Endothelial cell of umbilical vein (primary cell): Measurements from ENCODE around the gene DUSP16. TPM values are rescaled to one million over a fixed set of nuclear protein-coding genes. Genes with fewer than 3 reads are reported as not detected.

Experiments
- BruUV-seq: library from RNA; stranded (reverse); fragments of 400-500 nt; replicated peaks from 2 replicates; lab custom pipeline; 2021; lab: Mats Ljungman, UMichigan
- CTCF ChIA-PET: fragments of 300-600, 350-600 bp; sonication (Branson Sonifier 250); formaldehyde crosslinking; loops from one replicate; lab custom pipeline; 2021; ENCODE audit warnings: antibody characterized with exemption, inconsistent platforms; lab: Charles Lee
- POLR2A ChIA-PET: fragments of 300-600, 350-600 bp; sonication (Branson Sonifier 250); formaldehyde crosslinking; loops from one replicate; lab custom pipeline; 2021; ENCODE audit warnings: antibody characterized with exemption, inconsistent platforms; lab: Charles Lee
- DNase-seq: peaks from one replicate; pipeline ENCODE4 v3.0.0-alpha.2; 2011; ENCODE audit warnings: low read depth, low spot score
- FAIRE-seq: peaks from 2 replicates; lab custom pipeline; 2011; peaks lifted over from hg19 to GRCh38; lab: Jason Lieb, UNC
- H2AFZ ChIP-seq: 2 replicates; pipeline ENCODE4 v1.6.0; 2012; ENCODE audit warnings: low read depth, low read length, control low read depth, inconsistent platforms
- H3K27ac ChIP-seq: 2 replicates; pipeline ENCODE4 v1.5.1; 2011; ENCODE audit warnings: low read depth, mild to moderate bottlenecking, control low read depth, low read length, moderate library complexity; ENCODE audit not compliant: insufficient read depth
- H3K27me3 ChIP-seq, 2 experiments: 2 replicates each; pipeline versions ENCODE4 v1.6.0 to v1.6.1; 2011; ENCODE audit warnings: low read length in 2 of 2, mixed read lengths in 1 of 2; ENCODE audit not compliant: control insufficient read depth in 2 of 2, insufficient read depth in 2 of 2
- H3K36me3 ChIP-seq, 2 experiments: 2 replicates in 1 of 2; 3 replicates in 1 of 2; pipeline ENCODE4 v1.5.1; 2011; ENCODE audit warnings: low read length in 2 of 2, mild to moderate bottlenecking in 1 of 2, moderate library complexity in 1 of 2; ENCODE audit not compliant: control insufficient read depth in 2 of 2, insufficient read depth in 2 of 2; ENCODE audit errors: extremely low read depth in 1 of 2
- H3K4me1 ChIP-seq: 3 replicates; pipeline ENCODE4 v1.5.1; 2011; ENCODE audit warnings: mild to moderate bottlenecking, low read length; ENCODE audit not compliant: control insufficient read depth, insufficient read depth; ENCODE audit errors: extremely low read depth
- H3K4me2 ChIP-seq: 2 replicates; pipeline ENCODE4 v1.6.1; 2011; ENCODE audit warnings: low read length, control low read depth, mixed read lengths; ENCODE audit not compliant: insufficient read depth
- H3K4me3 ChIP-seq, 3 experiments: fragments of 200-600 bp in 1 of 3; sonication (generic), shearing (Covaris generic) in 1 of 3; replicated peaks in 1 of 3; 2 replicates each; pipeline ENCODE4 v1.5.1; 2011 to 2016; ENCODE audit warnings: control low read depth in 3 of 3, low read length in 3 of 3, mild to moderate bottlenecking in 2 of 3, inconsistent platforms in 1 of 3, low read depth in 1 of 3, moderate library complexity in 1 of 3; ENCODE audit not compliant: insufficient read depth in 1 of 3
- H3K79me2 ChIP-seq: 2 replicates; pipeline ENCODE4 v1.6.0; 2012; ENCODE audit warnings: low read length, inconsistent platforms; ENCODE audit not compliant: control insufficient read depth, insufficient read depth
- H3K9ac ChIP-seq: replicated peaks from 2 replicates; pipeline ENCODE3; 2011; ENCODE audit warnings: low read length, control low read depth; ENCODE audit not compliant: insufficient read depth; ENCODE audit errors: extremely low read depth
- H3K9me1 ChIP-seq: replicated peaks from 3 replicates; pipeline ENCODE4 v1.6.0; 2011; ENCODE audit warnings: mild to moderate bottlenecking, low read length; ENCODE audit not compliant: control insufficient read depth, insufficient read depth; ENCODE audit errors: extremely low read depth
- H3K9me3 ChIP-seq: replicated peaks from 2 replicates; pipeline ENCODE4 v1.5.1; 2012; ENCODE audit warnings: low read length, inconsistent platforms; ENCODE audit not compliant: control insufficient read depth, insufficient read depth
- H4K20me1 ChIP-seq: replicated peaks from 2 replicates; pipeline ENCODE3; 2011; ENCODE audit warnings: mild to moderate bottlenecking, low read length; ENCODE audit not compliant: control insufficient read depth, insufficient read depth; ENCODE audit errors: extremely low read depth
- EZH2 ChIP-seq: IDR thresholded peaks from 2 replicates; pipeline ENCODE4 v1.6.1; 2012; ENCODE audit warnings: borderline replicate concordance, low read depth, mild to moderate bottlenecking, moderate library complexity, low read length, inconsistent platforms; ENCODE audit not compliant: severe bottlenecking
- FOS ChIP-seq: IDR thresholded peaks from 2 replicates; pipeline ENCODE4 v1.6.1; 2011; ENCODE audit warnings: mild to moderate bottlenecking, low read length, moderate library complexity, borderline replicate concordance; ENCODE audit not compliant: insufficient read depth
- GATA2 ChIP-seq: IDR thresholded peaks from 2 replicates; pipeline ENCODE4 v1.7.0; 2011; ENCODE audit warnings: low read depth, mild to moderate bottlenecking, moderate library complexity, mixed read lengths, low read length; ENCODE audit not compliant: insufficient read length, insufficient read depth
- JUN ChIP-seq: IDR thresholded peaks from 2 replicates; pipeline ENCODE4 v1.6.1; 2011; ENCODE audit warnings: borderline replicate concordance, low read depth; ENCODE audit not compliant: insufficient read length, insufficient read depth
- MYC ChIP-seq: IDR thresholded peaks from one replicate; pipeline ENCODE4 v1.6.1; 2011; ENCODE audit warnings: mild to moderate bottlenecking, low read depth, low read length
- POLR2A ChIP-seq: IDR thresholded peaks from 2 replicates; pipeline ENCODE4 v1.6.1; 2012; ENCODE audit warnings: low read depth, mild to moderate bottlenecking, control low read depth, low read length
- POLR2AphosphoS5 ChIP-seq: IDR thresholded peaks from 2 replicates; pipeline ENCODE4 v1.6.1; 2012; ENCODE audit warnings: low read depth, mild to moderate bottlenecking, control low read depth, low read length, moderate library complexity; ENCODE audit not compliant: insufficient read depth
- dilution Hi-C: fragments of 300-500 bp; cut with MboI; formaldehyde crosslinking; loops from one replicate; pipeline ENCODE4 v1.15.0; 2019; ENCODE audit warnings: low sequenced_read_pairs; ENCODE audit not compliant: extremely low pct_ligation_motif_present
- intact Hi-C: fragments of 100-400 bp; cut with micrococcal nuclease; formaldehyde crosslinking; loops from one replicate; pipeline ENCODE4 v1.10.0; 2022
- polyA plus RNA-seq, 4 experiments: library from polyadenylated mRNA; depleted of rRNA in 3 of 4; stranded (reverse) in 3 of 4; unstranded in 1 of 4; fragments of >200 nt; gene quantifications; 2 replicates each; pipeline versions ENCODE4 v1.2.1 to v1.2.3, GENCODE V29; 2011 to 2012; ENCODE audit warnings: missing spikeins in 1 of 4
- total RNA-seq: library from RNA; stranded (reverse); gene quantifications from 2 replicates; pipeline ENCODE4 v1.2.3, GENCODE V29; 2021
- TF ChIP-seq, protein P1 (sequence below), 2 donors: IDR thresholded peaks; 1 replicate in 1 of 2; 2 replicates in 1 of 2; pipeline ENCODE4 v1.5.1; 2011; ENCODE audit warnings: low read length in 2 of 2, mild to moderate bottlenecking in 2 of 2, moderate library complexity in 2 of 2, control low read depth in 1 of 2, inconsistent platforms in 1 of 2, low read depth in 1 of 2; ENCODE audit not compliant: insufficient read depth in 1 of 2; ENCODE audit errors: extremely low read depth in 1 of 2
- TF ChIP-seq, protein P2 (sequence below): IDR thresholded peaks from 2 replicates; pipeline ENCODE4 v1.6.1; 2011; ENCODE audit not compliant: insufficient read depth, insufficient read length

The DUSP16 gene
- total and polyA plus RNA-seq, 2 donors (not counting 3 experiments of a cell fraction or from before 2014, with no cell fraction given): 7.4 to 19.5 TPM

DNA sequence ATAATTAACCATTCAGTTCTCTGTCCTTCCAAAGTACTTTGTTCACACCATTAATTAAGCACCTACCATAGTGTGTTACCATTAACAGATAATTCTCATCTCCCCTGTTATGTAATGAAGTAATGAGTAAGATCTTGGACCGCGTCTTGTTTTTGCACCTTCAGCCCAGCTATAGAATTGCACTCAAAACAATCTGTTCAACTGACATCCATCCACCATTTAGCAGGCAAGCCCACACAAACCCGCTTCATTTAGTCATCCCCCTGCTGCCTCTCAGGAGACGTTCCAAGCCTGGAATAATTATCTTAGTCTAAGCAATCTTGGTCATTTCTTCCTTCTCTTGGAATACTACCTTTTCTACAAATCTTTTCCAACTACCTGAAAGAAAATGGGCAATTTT, 74.4 kb downstream of the DUSP16 start:
- FAIRE-seq (no peak), DNase-seq (no peak)
- intact Hi-C loops: no loop called here
- no peaks in the 10 kb centered on the region for H4K20me1 ChIP-seq
- no peaks in the 10 kb centered on the region for H3K36me3 ChIP-seq
- H3K4me1 ChIP-seq: peaks cover 10% of the 10 kb centered on the region
- H3K9ac ChIP-seq: no peak overlapping the region
- H2AFZ ChIP-seq: no peak overlapping the region
- TF ChIP-seq FOS (no peak), JUN (no peak)
- H3K9me3 ChIP-seq: no peaks in the 10 kb centered on the region
- CTCF ChIA-PET: no interaction called here
- BruUV-seq: no TSS peak
- no peaks in the 10 kb centered on the region for H3K27me3 ChIP-seq
- dilution Hi-C loops: no loop called here
- H3K4me3 ChIP-seq: no peak overlapping the region
- no peaks in the 10 kb centered on the region for H3K9me1 ChIP-seq
- POLR2A ChIA-PET: no interaction called here
- H3K4me2 ChIP-seq: no peak overlapping the region
- no peaks in the 10 kb centered on the region for H3K79me2 ChIP-seq
- H3K27ac ChIP-seq: no peak overlapping the region

DNA sequence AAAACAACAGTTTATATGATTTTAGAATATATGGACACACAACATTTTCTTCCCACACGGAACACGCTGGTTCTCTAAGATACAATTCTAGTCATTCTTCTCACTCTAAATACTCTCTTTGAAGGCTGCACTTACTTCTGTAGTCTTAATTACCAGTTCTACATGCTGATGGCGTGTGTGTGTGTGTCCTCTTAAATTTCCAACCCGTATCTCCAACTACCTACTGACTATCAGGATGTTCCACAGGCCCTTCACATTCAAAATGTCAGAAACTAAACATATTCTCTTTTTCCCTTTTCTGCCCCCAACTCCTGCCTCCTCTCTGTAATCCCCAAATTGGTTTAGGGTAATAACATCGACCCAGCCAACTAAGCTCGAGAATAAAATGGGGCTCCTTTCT, 75.2 kb downstream of the DUSP16 start:
- no peaks in the 10 kb centered on the region for H3K9me1 ChIP-seq
- ChIA-PET POLR2A (no interaction called here), CTCF (interaction anchor here (0.8 kb wide), 1 partner anchor 9 kb away, joined by 3 read pairs; no protein-coding TSS in a partner anchor)
- H3K27ac ChIP-seq: no peak overlapping the region
- H3K9ac ChIP-seq: no peak overlapping the region
- H3K4me3 ChIP-seq: no peak overlapping the region
- peaks cover 10% of the 10 kb centered on the region for H3K4me1 ChIP-seq
- TF ChIP-seq JUN: no peak
- no peak for TF ChIP-seq GATA2
- TF ChIP-seq POLR2AphosphoS5: no peak
- TF ChIP-seq FOS: no peak
- no peak for TF ChIP-seq MYC
- TF ChIP-seq, protein P1, sequence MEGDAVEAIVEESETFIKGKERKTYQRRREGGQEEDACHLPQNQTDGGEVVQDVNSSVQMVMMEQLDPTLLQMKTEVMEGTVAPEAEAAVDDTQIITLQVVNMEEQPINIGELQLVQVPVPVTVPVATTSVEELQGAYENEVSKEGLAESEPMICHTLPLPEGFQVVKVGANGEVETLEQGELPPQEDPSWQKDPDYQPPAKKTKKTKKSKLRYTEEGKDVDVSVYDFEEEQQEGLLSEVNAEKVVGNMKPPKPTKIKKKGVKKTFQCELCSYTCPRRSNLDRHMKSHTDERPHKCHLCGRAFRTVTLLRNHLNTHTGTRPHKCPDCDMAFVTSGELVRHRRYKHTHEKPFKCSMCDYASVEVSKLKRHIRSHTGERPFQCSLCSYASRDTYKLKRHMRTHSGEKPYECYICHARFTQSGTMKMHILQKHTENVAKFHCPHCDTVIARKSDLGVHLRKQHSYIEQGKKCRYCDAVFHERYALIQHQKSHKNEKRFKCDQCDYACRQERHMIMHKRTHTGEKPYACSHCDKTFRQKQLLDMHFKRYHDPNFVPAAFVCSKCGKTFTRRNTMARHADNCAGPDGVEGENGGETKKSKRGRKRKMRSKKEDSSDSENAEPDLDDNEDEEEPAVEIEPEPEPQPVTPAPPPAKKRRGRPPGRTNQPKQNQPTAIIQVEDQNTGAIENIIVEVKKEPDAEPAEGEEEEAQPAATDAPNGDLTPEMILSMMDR (IDR thresholded peaks at IDR 0.05; ENCODE audit: extremely low read depth in 1 of 2, insufficient read depth in 1 of 2, low read depth in 1 of 2, low read length in 2 of 2): no peak
- TF ChIP-seq, protein P2, sequence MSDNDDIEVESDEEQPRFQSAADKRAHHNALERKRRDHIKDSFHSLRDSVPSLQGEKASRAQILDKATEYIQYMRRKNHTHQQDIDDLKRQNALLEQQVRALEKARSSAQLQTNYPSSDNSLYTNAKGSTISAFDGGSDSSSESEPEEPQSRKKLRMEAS: no peak
- TF ChIP-seq POLR2A: no peak
- no peak for TF ChIP-seq EZH2
- H2AFZ ChIP-seq: no peak overlapping the region
- H3K9me3 ChIP-seq: no peaks in the 10 kb centered on the region
- intact Hi-C loops: no loop called here
- H4K20me1 ChIP-seq: no peaks in the 10 kb centered on the region
- H3K27me3 ChIP-seq: no peaks in the 10 kb centered on the region
- peaks cover 0 to 3% of the 10 kb centered on the region in 2 experiments for H3K36me3 ChIP-seq
- BruUV-seq: no TSS peak
- H3K79me2 ChIP-seq: no peaks in the 10 kb centered on the region
- dilution Hi-C loops: no loop called here
- FAIRE-seq: no peak
- DNase-seq: no peak
- no peak overlapping the region for H3K4me2 ChIP-seq
